ENCODE results near the gene CPEB3.

GRCh38 chr10:92075829-92076228, 215.0 kb downstream of the CPEB3 start:
- no peak for TF ChIP-seq POLR2AphosphoS5 (IDR thresholded peaks at IDR 0.05; ENCODE audit: low read depth)
- TF ChIP-seq REST (IDR thresholded peaks at IDR 0.05; ENCODE audit: insufficient replicate concordance, low read depth), result no peak
- TF ChIP-seq CTCF (IDR thresholded peaks at IDR 0.05; ENCODE audit: insufficient read depth, low read length), result no peak
- TF ChIP-seq SPI1 (IDR thresholded peaks at IDR 0.05; ENCODE audit: borderline replicate concordance, low read depth), result no peak
